GM18520 (cell line): Measurements from ENCODE around the gene UCHL3.
"Not testable (repeated sequence)": the region's sequence is repeated elsewhere in the genome, so short reads cannot be mapped to it uniquely, and the experiment has no call there.

ENCODE experiments used
- ATAC-seq: cut with Tn5 transposase; IDR thresholded peaks from one replicate; pipeline ENCODE4 v1.9.1; 2021; ENCODE audit not compliant: unreplicated experiment

UCHL3 gene

GRCh38 chr13:75549262-75550158 is at the start of gene UCHL3:
Gene UCHL3 (plus strand): TSS chr13:75549791. CDS start chr13:75549821, 30 bp downstream.
- ATAC-seq, result peak; percentile 98

- ATAC-seq, result no peak
These were observed 44.3 kb upstream of the UCHL3 start for GRCh38 chr13:75505327-75505726.

GRCh38 chr13:75506018-75506417 is 43.6 kb upstream of the UCHL3 start:
- ATAC-seq, result no peak

- peak; percentile 31 for ATAC-seq
These were observed 42.3 kb upstream of the UCHL3 start for GRCh38 chr13:75507027-75508001.

GRCh38 chr13:75508002-75508548 is 41.5 kb upstream of the UCHL3 start:
- ATAC-seq, result no peak

GRCh38 chr13:75511051-75511625 is 38.5 kb upstream of the UCHL3 start:
- ATAC-seq, result no peak

GRCh38 chr13:75512253-75512652 is 37.3 kb upstream of the UCHL3 start:
- peak; percentile 83 for ATAC-seq

- no peak for ATAC-seq
These were observed 36.3 kb upstream of the UCHL3 start for GRCh38 chr13:75513271-75513670.

- no peak for ATAC-seq
These were observed 35.3 kb upstream of the UCHL3 start for GRCh38 chr13:75514080-75514995.

GRCh38 chr13:75518439-75519088 is 31.0 kb upstream of the UCHL3 start:
- no peak for ATAC-seq

- ATAC-seq, result no peak
These were observed 27.6 kb upstream of the UCHL3 start for GRCh38 chr13:75521956-75522355.

- no peak for ATAC-seq
These were observed 19.0 kb upstream of the UCHL3 start for GRCh38 chr13:75530549-75530961.

- ATAC-seq, result no peak
These were observed 15.7 kb upstream of the UCHL3 start for GRCh38 chr13:75533861-75534260.

- ATAC-seq, result peak; percentile 93
These were observed 11.9 kb upstream of the UCHL3 start, which contains the start of gene COMMD6 for GRCh38 chr13:75537401-75538365. Gene COMMD6 (minus strand): TSS chr13:75537841. CDS start chr13:75537805, 36 bp downstream.

- no peak for ATAC-seq
These were observed 8.3 kb upstream of the UCHL3 start for GRCh38 chr13:75541287-75541686.

GRCh38 chr13:75541961-75542360 is 7.6 kb upstream of the UCHL3 start:
- no peak for ATAC-seq

- ATAC-seq, result no peak
These were observed 4.8 kb upstream of the UCHL3 start for GRCh38 chr13:75544681-75545330.

GRCh38 chr13:75545386-75545785 is 4.2 kb upstream of the UCHL3 start:
- ATAC-seq, result not testable (repeated sequence)
